IPS-18c (cell line): Measurements from ENCODE around the gene PTPN2.
"Not testable (repeated sequence)": the region's sequence is repeated elsewhere in the genome, so short reads cannot be mapped to it uniquely, and the experiment has no call there.

ENCODE experiments used
- H3K4me3 ChIP-seq: 2 replicates; pipeline ENCODE4 v1.7.0; 2013; ENCODE audit warnings: low read depth, mild to moderate bottlenecking, low read length, moderate library complexity; ENCODE audit not compliant: insufficient read depth
- H3K9me3 ChIP-seq: one replicate; pipeline ENCODE4 v1.6.1; 2013; ENCODE audit warnings: mild to moderate bottlenecking, low read length, moderate library complexity; ENCODE audit not compliant: control insufficient read depth, insufficient read depth

Gene PTPN2

DNA sequence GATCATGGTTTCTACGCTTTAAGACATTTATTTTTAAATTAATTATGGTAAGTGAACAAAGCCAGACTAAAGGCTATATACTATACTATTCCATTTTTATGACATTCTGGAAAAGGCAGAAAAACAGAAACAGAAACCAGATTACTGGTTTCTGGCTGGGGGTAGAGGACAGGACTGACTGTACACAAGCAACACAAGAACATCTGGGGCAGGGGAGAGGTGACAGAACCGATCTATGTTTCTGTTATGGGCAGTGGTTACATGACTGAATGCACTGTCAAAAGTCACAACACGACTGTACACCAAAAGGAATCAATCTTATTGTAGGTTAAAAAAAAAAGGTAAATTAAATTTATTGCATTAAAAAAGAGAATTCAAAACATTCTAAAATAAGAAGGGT, 64.7 kb downstream of the PTPN2 start:
- Histone ChIP-seq H3K4me3 (no peak overlapping the region), H3K9me3 (no peaks in the 10 kb centered on the region)

DNA sequence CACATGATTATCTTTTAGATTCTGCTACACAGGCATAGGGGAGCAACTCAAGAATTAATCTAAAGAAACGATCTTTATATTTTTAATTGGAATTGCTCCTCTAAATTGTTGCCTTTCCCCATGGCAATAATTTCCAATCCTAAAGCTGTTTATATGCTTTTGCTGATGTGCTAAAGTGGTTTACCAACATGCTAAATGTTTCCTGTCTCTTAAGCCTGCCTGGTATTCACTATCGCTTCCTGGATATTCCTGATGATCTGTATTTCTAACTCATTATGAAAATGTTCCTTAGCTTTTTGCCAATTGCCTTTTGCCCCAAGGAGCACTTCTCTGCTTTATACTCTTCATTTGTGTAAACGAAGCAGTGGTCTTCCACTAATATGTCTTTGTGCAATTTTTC, 65.8 kb downstream of the PTPN2 start:
- no peak overlapping the region for H3K4me3 ChIP-seq
- no peaks in the 10 kb centered on the region for H3K9me3 ChIP-seq

GRCh38 chr18:12816451-12816850, 67.6 kb downstream of the PTPN2 start:
- no peak overlapping the region for H3K4me3 ChIP-seq
- H3K9me3 ChIP-seq = no peaks in the 10 kb centered on the region

- Histone ChIP-seq H3K9me3 (no peaks in the 10 kb centered on the region), H3K4me3 (no peak overlapping the region)
These were observed 72.7 kb downstream of the PTPN2 start for GRCh38 chr18:12811191-12811950.

DNA sequence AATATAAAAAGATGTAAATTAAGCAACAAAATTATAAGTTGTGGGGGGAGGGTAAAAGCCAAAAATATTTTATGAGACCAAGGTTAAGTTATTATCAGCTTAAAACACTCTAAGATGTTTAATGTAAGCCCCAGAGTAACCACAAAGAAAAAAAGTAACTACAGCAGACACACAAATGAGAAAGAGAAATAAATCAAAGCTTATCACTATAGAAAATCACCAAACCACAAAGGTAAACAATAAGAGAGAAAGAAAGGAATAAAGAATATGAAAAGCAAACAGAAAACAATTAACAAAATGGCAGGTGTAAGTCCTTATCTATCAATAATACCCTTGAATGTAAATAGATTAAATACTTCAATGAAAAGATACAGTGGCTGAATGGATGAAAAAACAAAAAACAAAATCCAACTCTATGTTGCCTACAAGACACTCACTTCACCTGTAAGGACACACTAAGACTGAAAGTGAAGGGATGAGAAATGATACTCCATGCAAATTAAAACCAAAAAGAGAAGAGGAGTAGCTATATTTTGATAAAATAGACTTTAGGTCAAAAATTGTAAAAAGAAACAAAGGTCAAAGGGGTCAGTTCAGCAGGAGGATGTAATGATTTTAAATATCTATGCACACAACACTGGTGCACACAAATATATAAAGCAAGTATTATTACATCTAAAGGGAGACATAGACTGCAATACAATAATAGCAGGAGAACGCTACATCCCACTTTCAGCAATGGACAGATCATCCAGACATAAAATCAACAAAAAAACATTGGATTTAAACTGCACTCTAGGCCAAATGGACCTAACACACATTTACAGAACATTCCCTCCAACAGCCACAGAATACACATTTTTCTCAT, 80.7 kb downstream of the PTPN2 start:
- Histone ChIP-seq H3K9me3 (no peaks in the 10 kb centered on the region), H3K4me3 (no peak overlapping the region)

- H3K9me3 ChIP-seq = no peaks in the 10 kb centered on the region
- no peak overlapping the region for H3K4me3 ChIP-seq
These were observed 81.5 kb downstream of the PTPN2 start for GRCh38 chr18:12802538-12802937.

DNA sequence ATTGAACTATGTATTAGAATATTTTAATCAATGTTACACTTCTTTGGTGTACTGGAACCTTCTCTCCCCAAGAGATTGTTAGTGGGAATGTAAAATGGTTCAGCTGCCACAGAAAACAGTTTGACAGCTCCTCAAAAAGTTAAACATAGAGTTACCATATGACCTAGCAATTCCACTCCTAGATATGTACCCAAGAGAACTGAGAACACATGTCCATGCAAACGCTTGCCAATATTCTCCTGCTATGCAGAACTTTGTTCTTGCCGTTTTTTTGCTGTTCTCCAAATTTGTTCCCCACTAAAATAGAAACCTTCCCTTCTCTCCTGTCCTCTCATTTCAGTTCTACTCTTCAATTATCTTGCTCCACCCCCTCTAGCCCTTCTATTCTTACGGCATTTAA, 87.6 kb downstream of the PTPN2 start:
- H3K4me3 ChIP-seq = no peak overlapping the region
- H3K9me3 ChIP-seq = no peaks in the 10 kb centered on the region

DNA sequence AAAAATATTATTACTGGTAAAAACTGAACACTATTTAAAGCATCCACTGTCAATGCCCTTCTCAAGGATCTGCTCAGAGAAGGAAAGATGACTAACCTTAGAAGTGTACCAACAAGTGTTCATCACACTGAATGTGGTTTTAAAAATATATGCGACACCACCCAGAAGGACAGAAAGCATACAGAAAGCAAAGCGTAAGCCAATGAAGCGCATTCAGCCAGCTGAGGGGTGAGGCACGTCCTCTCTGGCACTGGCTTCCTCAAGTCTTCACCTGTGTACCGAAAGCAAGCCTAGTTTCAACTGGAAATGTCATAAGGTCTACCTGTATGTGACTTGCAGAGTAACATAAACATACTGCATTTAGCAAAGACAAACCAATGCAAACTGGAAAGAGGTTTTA, 92.4 kb downstream of the PTPN2 start:
- no peak overlapping the region for H3K4me3 ChIP-seq
- no peaks in the 10 kb centered on the region for H3K9me3 ChIP-seq

DNA sequence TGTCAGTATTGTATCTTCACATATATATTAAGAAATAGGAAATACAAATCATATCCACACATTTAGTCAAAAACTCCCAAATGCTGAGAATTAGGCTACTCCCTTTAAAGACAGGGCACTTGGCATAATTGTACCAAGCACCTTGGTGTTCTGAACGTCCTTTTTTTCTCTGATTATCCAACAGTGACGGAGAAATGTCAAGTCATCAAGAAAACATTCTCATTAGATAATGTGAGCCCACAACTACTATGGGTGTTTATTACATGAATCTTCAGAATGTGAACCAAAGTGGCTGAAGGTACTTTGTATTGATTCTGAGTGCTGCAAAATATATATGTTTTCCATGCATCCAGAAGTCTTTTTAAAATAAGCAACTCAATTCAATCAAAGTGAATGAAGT, 97.4 kb downstream of the PTPN2 start:
- H3K4me3 ChIP-seq = no peak overlapping the region

GRCh38 chr18:12783524-12783923, 100.5 kb downstream of the PTPN2 start:
- no peaks in the 10 kb centered on the region for H3K9me3 ChIP-seq
- H3K4me3 ChIP-seq = no peak overlapping the region

More for the DNA sequence above, 97.4 kb downstream of the PTPN2 start:
- H3K9me3 ChIP-seq = no peaks in the 10 kb centered on the region

- Histone ChIP-seq H3K9me3 (no peaks in the 10 kb centered on the region), H3K4me3 (no peak overlapping the region)
These were observed 101.5 kb downstream of the PTPN2 start for GRCh38 chr18:12782521-12782920.

DNA sequence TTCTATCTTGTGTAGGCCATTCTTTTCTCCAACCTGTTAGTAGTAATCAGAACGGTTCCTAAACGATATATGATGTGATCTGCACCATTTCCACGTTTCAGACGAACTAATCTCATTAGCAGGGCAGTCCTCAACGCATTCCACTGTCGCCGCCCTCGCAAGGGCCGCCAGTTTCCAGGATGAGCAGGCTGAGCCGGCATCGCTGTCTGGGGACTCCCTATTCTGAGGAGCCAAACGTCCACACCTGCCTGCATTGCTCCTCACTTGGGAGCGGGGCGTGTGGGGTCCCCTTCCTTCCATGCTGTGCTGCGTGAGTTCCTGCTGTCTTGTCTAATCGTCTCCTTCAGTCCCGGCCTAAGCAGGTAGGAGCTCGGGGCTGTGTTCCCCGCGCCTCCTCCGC, 104.6 kb downstream of the PTPN2 start:
- no peaks in the 10 kb centered on the region for H3K9me3 ChIP-seq

DNA sequence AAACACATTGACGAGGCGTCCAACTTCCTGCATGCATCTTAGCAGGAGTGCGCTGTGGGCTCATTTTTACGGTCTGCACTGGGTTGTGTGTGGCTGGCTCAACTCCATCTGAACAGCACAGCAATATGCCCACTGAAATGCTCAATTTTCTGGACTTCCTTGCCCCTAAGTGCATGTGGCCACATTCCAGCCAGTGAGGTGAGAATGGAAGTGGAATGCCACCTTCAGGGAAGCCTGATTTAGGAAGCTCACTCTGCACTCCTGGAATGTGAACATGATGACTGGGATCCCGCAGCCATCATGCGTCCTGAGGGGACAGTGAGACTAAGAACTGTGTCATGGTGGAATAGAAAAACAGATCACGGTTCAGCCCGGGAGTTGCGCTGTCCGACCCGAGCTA, 105.0 kb downstream of the PTPN2 start:
- Histone ChIP-seq H3K4me3 (no peak overlapping the region), H3K9me3 (no peaks in the 10 kb centered on the region)

More for the DNA sequence above, 104.6 kb downstream of the PTPN2 start:
- H3K4me3 ChIP-seq = no peak overlapping the region

DNA sequence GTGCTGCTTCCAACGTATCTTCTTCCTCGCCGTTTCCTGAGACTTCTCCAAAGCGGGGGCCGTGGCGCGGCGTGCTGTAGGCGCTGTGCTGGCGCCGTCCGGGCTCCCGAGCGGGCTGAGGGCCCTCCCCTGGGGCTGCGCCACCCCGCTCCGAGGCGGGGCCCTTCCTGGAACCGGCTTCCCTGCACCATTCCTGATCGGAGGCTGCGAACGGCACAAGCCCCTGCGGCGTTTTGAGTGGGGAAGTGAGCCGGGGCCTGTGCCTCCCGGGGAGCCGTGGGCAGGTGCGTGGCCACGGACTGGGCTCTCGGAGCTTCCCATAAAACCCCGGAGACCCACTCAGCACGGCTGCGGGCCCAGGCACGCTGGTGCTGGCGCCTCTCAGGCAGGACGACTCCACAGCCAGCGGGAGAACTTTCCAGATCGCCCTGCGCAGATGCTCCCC, 106.5 kb downstream of the PTPN2 start:
- H3K9me3 ChIP-seq = no peaks in the 10 kb centered on the region
- peak overlapping the region; percentile 10; the same call in 1 of the 2 replicates for H3K4me3 ChIP-seq

DNA sequence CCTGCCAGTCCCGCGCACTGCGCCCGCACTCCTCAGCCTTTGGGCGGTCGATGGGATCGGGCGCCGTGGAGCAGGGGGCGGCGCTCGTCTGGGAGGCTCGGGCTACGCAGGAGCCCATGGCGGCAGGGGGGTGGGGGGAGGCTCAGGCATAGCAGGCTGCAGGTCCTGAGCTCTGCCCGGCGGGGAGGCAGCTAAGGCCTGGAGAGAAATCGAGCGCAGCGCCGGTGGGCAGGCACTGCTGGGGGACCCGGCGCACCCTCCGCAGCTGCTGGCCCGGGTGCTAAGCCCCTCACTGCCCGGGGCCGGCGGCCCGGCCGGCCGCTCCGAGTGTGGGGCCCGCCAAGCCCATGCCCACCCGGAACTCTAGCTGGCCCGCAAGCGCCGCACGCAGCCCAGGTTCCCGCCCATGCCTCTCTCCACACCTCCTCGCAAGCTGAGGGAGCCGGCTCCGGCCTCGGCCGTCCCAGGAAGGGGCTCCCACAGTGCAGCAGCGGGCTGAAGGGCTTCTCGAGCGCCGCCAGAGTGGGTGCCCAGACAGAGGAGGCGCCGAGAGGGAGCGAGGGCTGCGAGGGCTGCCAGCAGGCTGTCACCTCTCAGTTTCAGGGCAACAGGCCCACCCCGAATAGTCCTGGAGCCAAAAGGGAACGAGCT, 107.1 kb downstream of the PTPN2 start:
- H3K9me3 ChIP-seq = no peaks in the 10 kb centered on the region
- H3K4me3 ChIP-seq = peak overlapping the region; percentile 15; the same call in 1 of the 2 replicates

DNA sequence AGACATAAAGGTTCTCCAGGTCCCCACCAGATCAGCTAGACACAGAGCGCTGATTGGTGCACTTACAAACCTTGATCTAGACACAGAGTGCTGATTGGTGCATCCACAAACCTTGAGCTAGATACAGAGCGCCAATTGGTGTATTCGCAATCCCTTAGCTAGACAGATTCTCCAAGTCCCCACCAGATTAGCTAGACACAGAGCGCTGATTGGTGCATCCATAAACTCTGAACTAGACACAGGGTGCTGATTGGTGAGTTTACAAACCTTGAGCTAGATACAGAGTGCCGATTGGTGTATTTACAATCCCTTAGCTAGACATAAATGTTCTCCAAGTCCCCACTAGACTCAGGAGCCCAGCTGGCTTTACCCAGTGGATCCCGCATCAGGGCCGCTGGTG, 107.6 kb downstream of the PTPN2 start:
- not testable (repeated sequence) for H3K4me3 ChIP-seq, H3K9me3 ChIP-seq

DNA sequence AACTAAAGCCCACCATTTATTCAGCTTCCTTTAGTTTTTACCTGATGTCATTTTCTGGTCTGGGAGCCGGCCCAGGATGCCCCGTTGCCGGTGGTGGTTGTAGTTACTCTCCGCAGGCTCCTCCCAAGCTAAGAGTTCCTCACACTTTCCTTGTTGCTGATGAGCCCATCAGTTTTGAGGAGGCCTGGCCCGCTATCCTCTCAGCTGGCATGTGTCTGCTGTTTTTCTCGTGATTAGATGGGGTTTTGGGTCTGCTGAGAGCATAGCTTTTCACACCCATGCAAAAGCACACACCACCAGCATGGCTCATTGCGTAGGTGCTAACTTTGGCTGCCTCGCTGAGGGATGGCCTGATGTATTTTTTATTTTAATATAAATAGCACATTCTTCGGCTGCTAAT, 109.1 kb downstream of the PTPN2 start:
- no peaks in the 10 kb centered on the region for H3K9me3 ChIP-seq
- H3K4me3 ChIP-seq = no peak overlapping the region

DNA sequence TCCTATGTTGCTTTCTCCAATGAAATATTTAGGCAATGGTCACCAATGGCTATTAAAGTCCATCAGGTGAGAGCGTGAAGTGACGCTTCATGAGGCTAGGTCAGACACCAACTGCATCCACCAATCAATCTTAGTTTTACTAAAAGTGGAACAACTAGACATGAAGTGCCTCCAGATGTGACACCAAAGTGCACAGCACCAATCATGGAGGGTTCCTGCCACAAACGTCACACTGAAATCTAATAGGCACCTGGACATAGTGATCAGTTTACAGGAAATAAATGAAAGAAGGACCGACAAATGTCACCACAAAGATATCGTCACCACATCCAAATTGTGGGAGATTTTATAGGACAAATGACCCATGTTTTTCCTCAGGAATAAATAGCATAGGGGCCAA, 110.7 kb downstream of the PTPN2 start:
- Histone ChIP-seq H3K4me3 (no peak overlapping the region), H3K9me3 (no peaks in the 10 kb centered on the region)
